Endothelial cell of umbilical vein (primary cell): Measurements from ENCODE around the gene PRICKLE4. TPM values are rescaled to one million over a fixed set of nuclear protein-coding genes. Genes with fewer than 3 reads are reported as not detected.

Source experiments
- BruUV-seq: library from RNA; stranded (reverse); fragments of 400-500 nt; replicated peaks from 2 replicates; lab custom pipeline; 2021; lab: Mats Ljungman, UMichigan
- CTCF ChIA-PET: fragments of 300-600, 350-600 bp; sonication (Branson Sonifier 250); formaldehyde crosslinking; loops from one replicate; lab custom pipeline; 2021; ENCODE audit warnings: antibody characterized with exemption, inconsistent platforms; lab: Charles Lee
- POLR2A ChIA-PET: fragments of 300-600, 350-600 bp; sonication (Branson Sonifier 250); formaldehyde crosslinking; loops from one replicate; lab custom pipeline; 2021; ENCODE audit warnings: antibody characterized with exemption, inconsistent platforms; lab: Charles Lee
- DNase-seq: peaks from one replicate; pipeline ENCODE4 v3.0.0-alpha.2; 2011; ENCODE audit warnings: low read depth, low spot score
- FAIRE-seq: peaks from 2 replicates; lab custom pipeline; 2011; peaks lifted over from hg19 to GRCh38; lab: Jason Lieb, UNC
- H2AFZ ChIP-seq: 2 replicates; pipeline ENCODE4 v1.6.0; 2012; ENCODE audit warnings: low read depth, low read length, control low read depth, inconsistent platforms
- H3K27ac ChIP-seq: 2 replicates; pipeline ENCODE4 v1.5.1; 2011; ENCODE audit warnings: low read depth, mild to moderate bottlenecking, control low read depth, low read length, moderate library complexity; ENCODE audit not compliant: insufficient read depth
- H3K27me3 ChIP-seq, 2 experiments: 2 replicates each; pipeline versions ENCODE4 v1.6.0 to v1.6.1; 2011; ENCODE audit warnings: low read length in 2 of 2, mixed read lengths in 1 of 2; ENCODE audit not compliant: control insufficient read depth in 2 of 2, insufficient read depth in 2 of 2
- H3K36me3 ChIP-seq, 2 experiments: 2 replicates in 1 of 2; 3 replicates in 1 of 2; pipeline ENCODE4 v1.5.1; 2011; ENCODE audit warnings: low read length in 2 of 2, mild to moderate bottlenecking in 1 of 2, moderate library complexity in 1 of 2; ENCODE audit not compliant: control insufficient read depth in 2 of 2, insufficient read depth in 2 of 2; ENCODE audit errors: extremely low read depth in 1 of 2
- H3K4me1 ChIP-seq: 3 replicates; pipeline ENCODE4 v1.5.1; 2011; ENCODE audit warnings: mild to moderate bottlenecking, low read length; ENCODE audit not compliant: control insufficient read depth, insufficient read depth; ENCODE audit errors: extremely low read depth
- H3K4me2 ChIP-seq: 2 replicates; pipeline ENCODE4 v1.6.1; 2011; ENCODE audit warnings: low read length, control low read depth, mixed read lengths; ENCODE audit not compliant: insufficient read depth
- H3K4me3 ChIP-seq, 3 experiments: fragments of 200-600 bp in 1 of 3; sonication (generic), shearing (Covaris generic) in 1 of 3; replicated peaks in 1 of 3; 2 replicates each; pipeline ENCODE4 v1.5.1; 2011 to 2016; ENCODE audit warnings: control low read depth in 3 of 3, low read length in 3 of 3, mild to moderate bottlenecking in 2 of 3, inconsistent platforms in 1 of 3, low read depth in 1 of 3, moderate library complexity in 1 of 3; ENCODE audit not compliant: insufficient read depth in 1 of 3
- H3K79me2 ChIP-seq: 2 replicates; pipeline ENCODE4 v1.6.0; 2012; ENCODE audit warnings: low read length, inconsistent platforms; ENCODE audit not compliant: control insufficient read depth, insufficient read depth
- H3K9ac ChIP-seq: replicated peaks from 2 replicates; pipeline ENCODE3; 2011; ENCODE audit warnings: low read length, control low read depth; ENCODE audit not compliant: insufficient read depth; ENCODE audit errors: extremely low read depth
- H3K9me1 ChIP-seq: replicated peaks from 3 replicates; pipeline ENCODE4 v1.6.0; 2011; ENCODE audit warnings: mild to moderate bottlenecking, low read length; ENCODE audit not compliant: control insufficient read depth, insufficient read depth; ENCODE audit errors: extremely low read depth
- H3K9me3 ChIP-seq: replicated peaks from 2 replicates; pipeline ENCODE4 v1.5.1; 2012; ENCODE audit warnings: low read length, inconsistent platforms; ENCODE audit not compliant: control insufficient read depth, insufficient read depth
- H4K20me1 ChIP-seq: replicated peaks from 2 replicates; pipeline ENCODE3; 2011; ENCODE audit warnings: mild to moderate bottlenecking, low read length; ENCODE audit not compliant: control insufficient read depth, insufficient read depth; ENCODE audit errors: extremely low read depth
- EZH2 ChIP-seq: IDR thresholded peaks from 2 replicates; pipeline ENCODE4 v1.6.1; 2012; ENCODE audit warnings: borderline replicate concordance, low read depth, mild to moderate bottlenecking, moderate library complexity, low read length, inconsistent platforms; ENCODE audit not compliant: severe bottlenecking
- FOS ChIP-seq: IDR thresholded peaks from 2 replicates; pipeline ENCODE4 v1.6.1; 2011; ENCODE audit warnings: mild to moderate bottlenecking, low read length, moderate library complexity, borderline replicate concordance; ENCODE audit not compliant: insufficient read depth
- GATA2 ChIP-seq: IDR thresholded peaks from 2 replicates; pipeline ENCODE4 v1.7.0; 2011; ENCODE audit warnings: low read depth, mild to moderate bottlenecking, moderate library complexity, mixed read lengths, low read length; ENCODE audit not compliant: insufficient read length, insufficient read depth
- JUN ChIP-seq: IDR thresholded peaks from 2 replicates; pipeline ENCODE4 v1.6.1; 2011; ENCODE audit warnings: borderline replicate concordance, low read depth; ENCODE audit not compliant: insufficient read length, insufficient read depth
- MAX ChIP-seq: IDR thresholded peaks from 2 replicates; pipeline ENCODE4 v1.6.1; 2011; ENCODE audit not compliant: insufficient read depth, insufficient read length
- MYC ChIP-seq: IDR thresholded peaks from one replicate; pipeline ENCODE4 v1.6.1; 2011; ENCODE audit warnings: mild to moderate bottlenecking, low read depth, low read length
- POLR2A ChIP-seq: IDR thresholded peaks from 2 replicates; pipeline ENCODE4 v1.6.1; 2012; ENCODE audit warnings: low read depth, mild to moderate bottlenecking, control low read depth, low read length
- POLR2AphosphoS5 ChIP-seq: IDR thresholded peaks from 2 replicates; pipeline ENCODE4 v1.6.1; 2012; ENCODE audit warnings: low read depth, mild to moderate bottlenecking, control low read depth, low read length, moderate library complexity; ENCODE audit not compliant: insufficient read depth
- dilution Hi-C: fragments of 300-500 bp; cut with MboI; formaldehyde crosslinking; loops from one replicate; pipeline ENCODE4 v1.15.0; 2019; ENCODE audit warnings: low sequenced_read_pairs; ENCODE audit not compliant: extremely low pct_ligation_motif_present
- intact Hi-C: fragments of 100-400 bp; cut with micrococcal nuclease; formaldehyde crosslinking; loops from one replicate; pipeline ENCODE4 v1.10.0; 2022
- polyA plus RNA-seq, 4 experiments: library from polyadenylated mRNA; depleted of rRNA in 3 of 4; stranded (reverse) in 3 of 4; unstranded in 1 of 4; fragments of >200 nt; gene quantifications; 2 replicates each; pipeline versions ENCODE4 v1.2.1 to v1.2.3, GENCODE V29; 2011 to 2012; ENCODE audit warnings: missing spikeins in 1 of 4
- total RNA-seq: library from RNA; stranded (reverse); gene quantifications from 2 replicates; pipeline ENCODE4 v1.2.3, GENCODE V29; 2021
- TF ChIP-seq, protein P1 (sequence below), 2 donors: IDR thresholded peaks; 1 replicate in 1 of 2; 2 replicates in 1 of 2; pipeline ENCODE4 v1.5.1; 2011; ENCODE audit warnings: low read length in 2 of 2, mild to moderate bottlenecking in 2 of 2, moderate library complexity in 2 of 2, control low read depth in 1 of 2, inconsistent platforms in 1 of 2, low read depth in 1 of 2; ENCODE audit not compliant: insufficient read depth in 1 of 2; ENCODE audit errors: extremely low read depth in 1 of 2

The PRICKLE4 gene
- total and polyA plus RNA-seq, 2 donors (not counting 3 experiments of a cell fraction or from before 2014, with no cell fraction given), result 1.0 to 3.3 TPM

DNA sequence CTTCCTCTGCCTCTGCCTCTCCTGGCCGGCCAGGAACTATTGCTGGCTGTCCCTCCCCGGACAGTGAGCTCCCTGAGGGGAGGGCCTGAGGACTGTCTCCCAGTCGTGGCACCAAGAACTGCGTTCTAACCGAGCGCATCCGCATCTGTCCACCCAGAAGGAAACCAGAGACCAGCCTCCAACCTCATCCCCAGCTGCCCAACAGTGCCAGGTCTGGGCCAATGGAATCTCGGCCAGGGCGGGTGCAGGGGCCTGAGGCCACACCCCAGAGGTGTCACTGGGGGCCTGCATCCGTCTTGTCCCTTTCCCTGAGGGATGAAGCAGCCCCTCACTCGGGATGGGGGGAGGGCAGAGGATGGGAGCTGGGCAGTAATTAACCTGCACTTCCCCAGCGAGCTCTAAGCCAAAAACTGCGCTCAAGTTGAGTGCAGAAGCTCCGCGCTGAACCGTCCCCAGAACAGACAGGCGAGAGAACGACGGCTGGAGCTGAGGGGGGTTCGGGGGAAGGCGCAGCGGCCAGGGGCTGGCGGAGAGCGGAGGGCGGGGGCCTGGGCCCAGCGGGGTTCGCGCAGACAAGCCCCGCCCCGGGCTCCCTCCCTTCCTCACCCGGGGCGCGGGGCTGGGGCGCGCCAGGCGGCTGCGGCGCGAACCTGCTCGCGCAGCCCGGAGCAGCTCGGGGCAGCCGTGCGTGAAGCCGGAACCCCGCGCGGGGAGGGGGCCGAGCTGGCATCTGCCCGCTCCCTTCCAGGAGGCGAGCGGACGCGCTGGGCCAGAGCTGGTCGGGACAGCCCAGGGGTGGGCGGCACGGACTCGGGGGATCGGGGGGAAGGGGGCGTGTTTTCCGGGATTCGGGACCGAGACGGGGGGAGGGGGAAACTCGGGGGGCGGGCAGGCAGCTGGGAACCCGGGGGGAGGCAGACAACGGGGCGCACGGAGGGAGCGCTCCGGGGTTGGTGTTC is 46.6 kb upstream of the PRICKLE4 start:
- ChIA-PET POLR2A (interaction anchor here (0.7 kb wide), 1 partner anchor 17 kb away, joined by 8 read pairs; no protein-coding TSS in a partner anchor), CTCF (interaction anchor here (0.7 to 2.5 kb wide), 22 partner anchors 12 to 187 kb away, joined by 3 to 19 read pairs (median 4); partner anchors contain the start of genes BYSL, FRS3, MED20 and TOMM6)
- Histone ChIP-seq H3K4me1 (peaks cover 20% of the 10 kb centered on the region), H3K4me3 (peak overlapping the region; percentile 47 to 75 (median 70)), H3K9ac (no peak overlapping the region), H3K4me2 (peak overlapping the region; percentile 72), H3K79me2 (no peaks in the 10 kb centered on the region), H3K27ac (no peak overlapping the region), H3K9me3 (no peaks in the 10 kb centered on the region), H3K36me3 (no peaks in the 10 kb centered on the region), H4K20me1 (no peaks in the 10 kb centered on the region), H3K27me3 (no peaks in the 10 kb centered on the region), H3K9me1 (no peaks in the 10 kb centered on the region), H2AFZ (peak overlapping the region; percentile 91)
- FAIRE-seq (peak; percentile 63), DNase-seq (peak; percentile 71)
- no TSS peak for BruUV-seq
- intact Hi-C loops (loop anchor here (1.0 to 2.0 kb wide), 3 partner anchors 27 to 53 kb away; partner anchors contain the start of gene TOMM6), dilution Hi-C loops (no loop called here)
- TF ChIP-seq POLR2AphosphoS5 (peak; percentile 31), JUN (no peak)

- BruUV-seq, result no TSS peak
- TF ChIP-seq MAX, result no peak
- TF ChIP-seq JUN, result no peak
- TF ChIP-seq FOS, result no peak
- TF ChIP-seq, protein P1, sequence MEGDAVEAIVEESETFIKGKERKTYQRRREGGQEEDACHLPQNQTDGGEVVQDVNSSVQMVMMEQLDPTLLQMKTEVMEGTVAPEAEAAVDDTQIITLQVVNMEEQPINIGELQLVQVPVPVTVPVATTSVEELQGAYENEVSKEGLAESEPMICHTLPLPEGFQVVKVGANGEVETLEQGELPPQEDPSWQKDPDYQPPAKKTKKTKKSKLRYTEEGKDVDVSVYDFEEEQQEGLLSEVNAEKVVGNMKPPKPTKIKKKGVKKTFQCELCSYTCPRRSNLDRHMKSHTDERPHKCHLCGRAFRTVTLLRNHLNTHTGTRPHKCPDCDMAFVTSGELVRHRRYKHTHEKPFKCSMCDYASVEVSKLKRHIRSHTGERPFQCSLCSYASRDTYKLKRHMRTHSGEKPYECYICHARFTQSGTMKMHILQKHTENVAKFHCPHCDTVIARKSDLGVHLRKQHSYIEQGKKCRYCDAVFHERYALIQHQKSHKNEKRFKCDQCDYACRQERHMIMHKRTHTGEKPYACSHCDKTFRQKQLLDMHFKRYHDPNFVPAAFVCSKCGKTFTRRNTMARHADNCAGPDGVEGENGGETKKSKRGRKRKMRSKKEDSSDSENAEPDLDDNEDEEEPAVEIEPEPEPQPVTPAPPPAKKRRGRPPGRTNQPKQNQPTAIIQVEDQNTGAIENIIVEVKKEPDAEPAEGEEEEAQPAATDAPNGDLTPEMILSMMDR (IDR thresholded peaks at IDR 0.05; ENCODE audit: extremely low read depth in 1 of 2, insufficient read depth in 1 of 2, low read depth in 1 of 2, low read length in 2 of 2), result no peak
- no peak for TF ChIP-seq MYC
- no peak for TF ChIP-seq EZH2
- TF ChIP-seq GATA2, result no peak
- no peak for TF ChIP-seq POLR2AphosphoS5
- no peak for TF ChIP-seq POLR2A
- Histone ChIP-seq H2AFZ (peak overlapping the region; percentile 44), H4K20me1 (no peaks in the 10 kb centered on the region), H3K9me1 (no peaks in the 10 kb centered on the region), H3K27me3 (no peaks in the 10 kb centered on the region), H3K4me1 (peaks cover 20% of the 10 kb centered on the region), H3K4me3 (peak overlapping the region; percentile 9 to 70 (median 24)), H3K79me2 (no peaks in the 10 kb centered on the region), H3K36me3 (no peaks in the 10 kb centered on the region), H3K9ac (peak overlapping the region; percentile 4), H3K9me3 (no peaks in the 10 kb centered on the region), H3K27ac (no peak overlapping the region), H3K4me2 (peak overlapping the region; percentile 1)
- CTCF ChIA-PET, result interaction anchor here (0.7 to 2.5 kb wide), 22 partner anchors 11 to 186 kb away, joined by 3 to 19 read pairs (median 4); partner anchors contain the start of genes BYSL, FRS3, MED20 and TOMM6
- peak; percentile 60 for FAIRE-seq
- intact Hi-C loops (loop anchor here (1.0 to 2.0 kb wide), 3 partner anchors 28 to 52 kb away; partner anchors contain the start of gene TOMM6), dilution Hi-C loops (no loop called here)
- DNase-seq, result peak; percentile 72
- POLR2A ChIA-PET, result interaction anchor here (0.7 kb wide), 1 partner anchor 16 kb away, joined by 8 read pairs; no protein-coding TSS in a partner anchor
Measured at GRCh38 chr6:41734666-41735426, 45.7 kb upstream of the PRICKLE4 start.
